GM23338 (cell line): ENCODE results near the gene POU3F3. TPM values are rescaled to one million over a fixed set of nuclear protein-coding genes. Genes with fewer than 3 reads are reported as not detected.

Source experiments
- ATAC-seq: fragments of 200-7000 bp; cut with Tn5 transposase; 3 replicates; pipeline ENCODE4 v1.9.1; 2020
- DNase-seq: peaks from one replicate; pipeline ENCODE4 v3.0.0-alpha.2; 2015; ENCODE audit warnings: low spot score
- H2AFZ ChIP-seq: fragments of 200-600 bp; sonication (generic); 2 replicates; pipeline ENCODE4 v1.8.0; 2016; ENCODE audit warnings: antibody characterized with exemption, mild to moderate bottlenecking, moderate library complexity
- H3F3A ChIP-seq: fragments of 200-600 bp; sonication (generic); replicated peaks from 2 replicates; pipeline ENCODE4 v1.8.0; 2017; ENCODE audit warnings: antibody characterized with exemption, mixed run types, low read depth
- H3K27ac ChIP-seq: fragments of 200-600 bp; sonication (generic); 2 replicates; pipeline ENCODE4 v1.6.1; 2016; ENCODE audit warnings: low read depth
- H3K27me3 ChIP-seq: fragments of 200-600 bp; sonication (generic); 2 replicates; pipeline ENCODE4 v1.8.0; 2016; ENCODE audit warnings: mild to moderate bottlenecking, mixed run types, moderate library complexity; ENCODE audit not compliant: insufficient read depth
- H3K36me3 ChIP-seq: fragments of 200-600 bp; sonication (generic); 2 replicates; pipeline ENCODE4 v1.8.0; 2016; ENCODE audit warnings: mild to moderate bottlenecking; ENCODE audit not compliant: insufficient read depth
- H3K4me1 ChIP-seq: fragments of 200-600 bp; sonication (generic); 2 replicates; pipeline ENCODE4 v1.8.0; 2016; ENCODE audit warnings: mild to moderate bottlenecking, moderate library complexity; ENCODE audit not compliant: insufficient read depth
- H3K4me2 ChIP-seq: fragments of 200-600 bp; sonication (generic); 2 replicates; pipeline ENCODE4 v1.7.1; 2017; ENCODE audit warnings: mixed run types
- H3K4me3 ChIP-seq: fragments of 200-600 bp; sonication (generic); 2 replicates; pipeline ENCODE4 v1.6.1; 2016; ENCODE audit warnings: mixed run types
- H3K79me2 ChIP-seq: fragments of 200-600 bp; sonication (generic); replicated peaks from 2 replicates; pipeline ENCODE4 v1.8.0; 2017; ENCODE audit warnings: mild to moderate bottlenecking; ENCODE audit not compliant: insufficient read depth
- H3K9me2 ChIP-seq: fragments of 200-600 bp; sonication (generic); 2 replicates; pipeline ENCODE4 v1.8.0; 2017; ENCODE audit not compliant: insufficient read depth
- H4K20me1 ChIP-seq: fragments of 200-600 bp; sonication (generic); replicated peaks from 2 replicates; pipeline ENCODE4 v1.8.0; 2017; ENCODE audit warnings: mild to moderate bottlenecking; ENCODE audit not compliant: insufficient read depth
- H3K27ac Mint-ChIP-seq: 2 replicates; pipeline ENCODE4 v1.8.0; 2020; ENCODE audit warnings: inconsistent platforms, mild to moderate bottlenecking, moderate library complexity, mixed read lengths
- H3K27me3 Mint-ChIP-seq: 3 replicates; pipeline ENCODE4 v1.8.0; 2022; ENCODE audit warnings: low read depth, mild to moderate bottlenecking, moderate library complexity, mixed read lengths, inconsistent platforms; ENCODE audit not compliant: insufficient read depth, poor library complexity
- H3K36me3 Mint-ChIP-seq: 3 replicates; pipeline ENCODE4 v1.8.0; 2021; ENCODE audit warnings: low read depth, mild to moderate bottlenecking, inconsistent platforms, moderate library complexity, mixed read lengths
- H3K4me1 Mint-ChIP-seq: 3 replicates; pipeline ENCODE4 v1.8.0; 2020; ENCODE audit warnings: mild to moderate bottlenecking, inconsistent platforms, mixed read lengths
- H3K4me3 Mint-ChIP-seq: 3 replicates; pipeline ENCODE4 v1.8.0; 2021; ENCODE audit warnings: moderate library complexity, mild to moderate bottlenecking, inconsistent platforms, mixed read lengths
- H3K9me3 Mint-ChIP-seq: 3 replicates; pipeline ENCODE4 v1.8.0; 2020; ENCODE audit warnings: moderate library complexity, mild to moderate bottlenecking, inconsistent platforms, mixed read lengths
- ETS1 ChIP-seq: IDR thresholded peaks from 2 replicates; pipeline ENCODE4 v1.6.1; 2016; ENCODE audit warnings: antibody characterized with exemption
- EZH2 ChIP-seq: fragments of 200-600 bp; sonication (generic); IDR thresholded peaks from one replicate; pipeline ENCODE4 v1.8.0; 2017; ENCODE audit warnings: antibody characterized with exemption, mild to moderate bottlenecking, low read depth; ENCODE audit not compliant: unreplicated experiment
- EZH2phosphoT487 ChIP-seq: fragments of 200-600 bp; sonication (generic); IDR thresholded peaks from one replicate; pipeline ENCODE4 v1.8.1; 2018; ENCODE audit warnings: antibody characterized with exemption; ENCODE audit not compliant: unreplicated experiment
- NANOG ChIP-seq: IDR thresholded peaks from 2 replicates; pipeline ENCODE4 v1.6.1; 2016; ENCODE audit warnings: antibody characterized with exemption, borderline replicate concordance
- POLR2AphosphoS5 ChIP-seq: IDR thresholded peaks from 2 replicates; pipeline ENCODE4 v1.6.1; 2016; ENCODE audit warnings: antibody characterized with exemption, low read depth
- STAT1 ChIP-seq: IDR thresholded peaks from one replicate; pipeline ENCODE4 v1.6.1; 2016; ENCODE audit warnings: antibody characterized with exemption; ENCODE audit not compliant: unreplicated experiment
- polyA plus RNA-seq: library from polyadenylated mRNA; unstranded; fragments of >200 nt; fragmentation: Nextera tagmentation; extraction: Ambion mirVana; gene quantifications from 2 replicates; pipeline ENCODE4 v1.2.1, GENCODE V29; 2016
- total RNA-seq: library from RNA; depleted of rRNA; stranded (reverse); fragments of >200 nt; shearing (Covaris generic); gene quantifications from 2 replicates; pipeline ENCODE4 v1.2.3, GENCODE V29; 2014

POU3F3 gene
- total and polyA plus RNA-seq, 2 experiments from 2014 or later = 0.06 to 0.24 TPM

GRCh38 chr2:104864280-104865095 is 10.6 kb downstream of the POU3F3 start:
- peaks cover 60% of the 10 kb centered on the region for H3K4me1 ChIP-seq
- H3K27ac Mint-ChIP-seq = no peak overlapping the region
- peak overlapping the region; percentile 44 for H3K4me3 Mint-ChIP-seq
- ATAC-seq (no peak), DNase-seq (no peak)
- H3K9me3 Mint-ChIP-seq = peaks cover 7% of the 10 kb centered on the region; the same call in 2 of the 3 replicates
- H3K9me2 ChIP-seq = no peaks in the 10 kb centered on the region
- H3K36me3 Mint-ChIP-seq = no peaks in the 10 kb centered on the region
- peak overlapping the region; percentile 39; the same call in 1 of the 2 replicates for H3K4me3 ChIP-seq
- peaks cover 49% of the 10 kb centered on the region for H3K4me1 Mint-ChIP-seq
- H3K36me3 ChIP-seq = no peaks in the 10 kb centered on the region
- peak overlapping the region; percentile 71 for H3K4me2 ChIP-seq
- TF ChIP-seq POLR2AphosphoS5 = no peak
- TF ChIP-seq EZH2 = peak; percentile 96
- TF ChIP-seq ETS1 = no peak
- peak; percentile 56 for TF ChIP-seq EZH2phosphoT487
- no peak for TF ChIP-seq NANOG
- peaks cover 32% of the 10 kb centered on the region for H4K20me1 ChIP-seq
- H3K27me3 Mint-ChIP-seq = peaks cover 95% of the 10 kb centered on the region
- H3F3A ChIP-seq = peaks cover 32% of the 10 kb centered on the region; the same call in 1 of the 2 replicates
- no peak overlapping the region for H3K27ac ChIP-seq
- H2AFZ ChIP-seq = peak overlapping the region; percentile 34; the same call in 1 of the 2 replicates
- H3K27me3 ChIP-seq = peaks cover 98% of the 10 kb centered on the region
- no peaks in the 10 kb centered on the region for H3K79me2 ChIP-seq

- H4K20me1 ChIP-seq = peaks cover 33% of the 10 kb centered on the region
- no peaks in the 10 kb centered on the region for H3K36me3 ChIP-seq
- peaks cover 95% of the 10 kb centered on the region for H3K27me3 Mint-ChIP-seq
- no peaks in the 10 kb centered on the region for H3K9me2 ChIP-seq
- peaks cover 31% of the 10 kb centered on the region; the same call in 1 of the 2 replicates for H3F3A ChIP-seq
- no peak overlapping the region for H3K4me3 Mint-ChIP-seq
- DNase-seq (peak; percentile 0), ATAC-seq (no peak)
- H3K9me3 Mint-ChIP-seq = peaks cover 7% of the 10 kb centered on the region; the same call in 2 of the 3 replicates
- TF ChIP-seq STAT1 (no peak), EZH2 (peak; percentile 14)
- peaks cover 45% of the 10 kb centered on the region for H3K4me1 Mint-ChIP-seq
- H3K4me3 ChIP-seq = no peak overlapping the region
- peaks cover 59% of the 10 kb centered on the region for H3K4me1 ChIP-seq
- no peaks in the 10 kb centered on the region for H3K79me2 ChIP-seq
- no peak overlapping the region for H2AFZ ChIP-seq
- no peak overlapping the region for H3K27ac Mint-ChIP-seq
- no peaks in the 10 kb centered on the region for H3K36me3 Mint-ChIP-seq
- no peak overlapping the region for H3K27ac ChIP-seq
- H3K4me2 ChIP-seq = no peak overlapping the region
- H3K27me3 ChIP-seq = peaks cover 98% of the 10 kb centered on the region
Measured at GRCh38 chr2:104865096-104865470, 11.2 kb downstream of the POU3F3 start.

- H4K20me1 ChIP-seq = peaks cover 30% of the 10 kb centered on the region
Measured at GRCh38 chr2:104866122-104866864, 12.4 kb downstream of the POU3F3 start.

More at GRCh38 chr2:104866122-104866864, 12.4 kb downstream of the POU3F3 start:
- Histone ChIP-seq H3K4me3 (peak overlapping the region; percentile 59), H3K9me2 (no peaks in the 10 kb centered on the region), H3K4me2 (peak overlapping the region; percentile 78), H3K36me3 (no peaks in the 10 kb centered on the region), H3F3A (peaks cover 35% of the 10 kb centered on the region), H3K4me1 (peaks cover 61% of the 10 kb centered on the region), H3K27me3 (peaks cover 98% of the 10 kb centered on the region), H2AFZ (no peak overlapping the region), H3K27ac (no peak overlapping the region), H3K79me2 (no peaks in the 10 kb centered on the region)
- peak overlapping the region; percentile 44; the same call in 1 of the 3 replicates for H3K4me3 Mint-ChIP-seq
- peaks cover 97% of the 10 kb centered on the region for H3K27me3 Mint-ChIP-seq
- H3K4me1 Mint-ChIP-seq = peaks cover 52% of the 10 kb centered on the region
- no peaks in the 10 kb centered on the region for H3K36me3 Mint-ChIP-seq
- peak; percentile 62 for DNase-seq
- TF ChIP-seq EZH2 = peak; percentile 65
- TF ChIP-seq EZH2phosphoT487 = no peak
- ATAC-seq = no peak
- no peak overlapping the region for H3K27ac Mint-ChIP-seq
- peaks cover 5% of the 10 kb centered on the region; the same call in 2 of the 3 replicates for H3K9me3 Mint-ChIP-seq
